ENCODE data around the gene PLXNA1.

PLXNA1 gene

DNA sequence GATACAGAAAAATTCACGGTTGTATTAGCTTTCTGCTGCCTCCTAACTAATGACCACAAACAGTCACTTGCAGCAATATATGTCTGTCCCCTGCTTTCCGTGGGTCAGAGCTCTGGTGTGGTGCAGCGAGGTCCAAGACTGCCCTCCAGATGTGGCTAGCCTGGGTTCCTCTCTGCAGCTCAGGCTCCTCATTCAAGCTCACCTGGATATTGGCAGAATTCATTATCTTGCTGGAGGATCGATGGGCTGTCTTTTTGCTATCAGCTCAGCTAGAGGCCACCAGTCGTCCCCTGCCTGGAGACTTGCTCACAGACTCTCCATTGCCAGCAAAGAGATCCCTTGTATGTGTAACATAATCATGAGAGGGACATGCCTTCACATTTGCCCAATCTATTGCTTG, 12.8 kb upstream of the PLXNA1 start:
- no peak overlapping the region for H3K4me2 ChIP-seq (ENCODE audit: low read depth, low read length, poor library complexity, severe bottlenecking)
- H3K9ac ChIP-seq (ENCODE audit: low read depth, low read length, poor library complexity, severe bottlenecking), result no peak overlapping the region
- H3K36me3 ChIP-seq (ENCODE audit: insufficient read depth, low read length), result no peaks in the 10 kb centered on the region
- H3K27me3 ChIP-seq (ENCODE audit: insufficient read depth, low read length, poor library complexity, severe bottlenecking), result no peaks in the 10 kb centered on the region
- H3K4me3 ChIP-seq (ENCODE audit: low read length, poor library complexity, severe bottlenecking), result no peak overlapping the region
- H4K20me1 ChIP-seq (ENCODE audit: insufficient read depth, low read length, poor library complexity, severe bottlenecking), result no peaks in the 10 kb centered on the region
- H3K9me2 ChIP-seq (replicated peaks; ENCODE audit: low read depth, low read length), result no peaks in the 10 kb centered on the region
- H3K79me2 ChIP-seq (ENCODE audit: insufficient read depth, low read length), result no peaks in the 10 kb centered on the region
- TF ChIP-seq, protein P1, sequence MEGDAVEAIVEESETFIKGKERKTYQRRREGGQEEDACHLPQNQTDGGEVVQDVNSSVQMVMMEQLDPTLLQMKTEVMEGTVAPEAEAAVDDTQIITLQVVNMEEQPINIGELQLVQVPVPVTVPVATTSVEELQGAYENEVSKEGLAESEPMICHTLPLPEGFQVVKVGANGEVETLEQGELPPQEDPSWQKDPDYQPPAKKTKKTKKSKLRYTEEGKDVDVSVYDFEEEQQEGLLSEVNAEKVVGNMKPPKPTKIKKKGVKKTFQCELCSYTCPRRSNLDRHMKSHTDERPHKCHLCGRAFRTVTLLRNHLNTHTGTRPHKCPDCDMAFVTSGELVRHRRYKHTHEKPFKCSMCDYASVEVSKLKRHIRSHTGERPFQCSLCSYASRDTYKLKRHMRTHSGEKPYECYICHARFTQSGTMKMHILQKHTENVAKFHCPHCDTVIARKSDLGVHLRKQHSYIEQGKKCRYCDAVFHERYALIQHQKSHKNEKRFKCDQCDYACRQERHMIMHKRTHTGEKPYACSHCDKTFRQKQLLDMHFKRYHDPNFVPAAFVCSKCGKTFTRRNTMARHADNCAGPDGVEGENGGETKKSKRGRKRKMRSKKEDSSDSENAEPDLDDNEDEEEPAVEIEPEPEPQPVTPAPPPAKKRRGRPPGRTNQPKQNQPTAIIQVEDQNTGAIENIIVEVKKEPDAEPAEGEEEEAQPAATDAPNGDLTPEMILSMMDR (conservative IDR thresholded peaks at IDR 0.05; ENCODE audit: low read length), result no peak
- no peaks in the 10 kb centered on the region for H3K4me1 ChIP-seq (ENCODE audit: insufficient read depth, low read length, poor library complexity, severe bottlenecking)
- 0 out of 2 replicates have a peak, but pooled peaks cover 4% of the 10 kb centered on the region for H3K9me3 ChIP-seq (ENCODE audit: insufficient read depth, low read depth, low read length)
- H3F3A ChIP-seq (ENCODE audit: low read depth), result no peaks in the 10 kb centered on the region
- no peak overlapping the region for H2AFZ ChIP-seq (ENCODE audit: low read length)

DNA sequence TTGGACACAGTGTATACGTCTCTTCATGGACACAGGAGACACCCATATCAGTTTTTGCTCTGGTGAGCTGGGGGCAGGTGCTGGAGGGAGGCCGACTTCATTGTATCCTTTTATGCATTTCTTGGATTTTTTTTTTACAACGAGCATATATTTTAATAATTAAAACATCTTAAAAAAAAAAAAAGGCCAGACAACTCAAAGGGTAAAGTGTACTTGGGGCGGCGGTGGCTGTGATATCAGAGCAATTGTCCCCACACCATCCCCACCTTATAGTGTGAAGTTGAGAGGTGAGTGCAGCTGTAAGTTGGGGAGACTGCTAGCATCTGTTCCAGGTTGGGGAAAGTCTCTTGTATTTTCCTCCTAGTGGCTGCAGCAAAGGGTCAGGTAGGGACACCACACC, 12.0 kb upstream of the PLXNA1 start:
- H3K36me3 ChIP-seq (ENCODE audit: insufficient read depth, low read length), result no peaks in the 10 kb centered on the region
- H3K9me2 ChIP-seq (replicated peaks; ENCODE audit: low read depth, low read length), result no peaks in the 10 kb centered on the region
- TF ChIP-seq EZH2phosphoT487 (IDR thresholded peaks at IDR 0.05; ENCODE audit: borderline replicate concordance), result no peak
- TF ChIP-seq, protein P1 (conservative IDR thresholded peaks at IDR 0.05; ENCODE audit: low read length), result no peak
- no peak overlapping the region for H3K4me2 ChIP-seq (ENCODE audit: low read depth, low read length, poor library complexity, severe bottlenecking)
- no peaks in the 10 kb centered on the region for H4K20me1 ChIP-seq (ENCODE audit: insufficient read depth, low read length, poor library complexity, severe bottlenecking)
- H3K4me1 ChIP-seq (ENCODE audit: insufficient read depth, low read length, poor library complexity, severe bottlenecking), result no peaks in the 10 kb centered on the region
- H3K27me3 ChIP-seq (ENCODE audit: insufficient read depth, low read length, poor library complexity, severe bottlenecking), result no peaks in the 10 kb centered on the region
- H3K79me2 ChIP-seq (ENCODE audit: insufficient read depth, low read length), result no peaks in the 10 kb centered on the region
- H2AFZ ChIP-seq (ENCODE audit: low read length), result no peak overlapping the region
- H3K4me3 ChIP-seq (ENCODE audit: low read length, poor library complexity, severe bottlenecking), result no peak overlapping the region
- no peaks in the 10 kb centered on the region for H3F3A ChIP-seq (ENCODE audit: low read depth)
- H3K9ac ChIP-seq (ENCODE audit: low read depth, low read length, poor library complexity, severe bottlenecking), result no peak overlapping the region
- H3K9me3 ChIP-seq (ENCODE audit: insufficient read depth, low read depth, low read length), result peaks cover 4% of the 10 kb centered on the region; the same call in 1 of the 2 replicates

GRCh38 chr3:126971891-126972351, 11.0 kb upstream of the PLXNA1 start:
- no peaks in the 10 kb centered on the region for H3K27me3 ChIP-seq (ENCODE audit: insufficient read depth, low read length, poor library complexity, severe bottlenecking)
- no peaks in the 10 kb centered on the region for H3K79me2 ChIP-seq (ENCODE audit: insufficient read depth, low read length)
- no peak for TF ChIP-seq EZH2phosphoT487 (IDR thresholded peaks at IDR 0.05; ENCODE audit: borderline replicate concordance)
- TF ChIP-seq, protein P1 (conservative IDR thresholded peaks at IDR 0.05; ENCODE audit: low read length), result no peak
- peaks cover 4% of the 10 kb centered on the region; the same call in 1 of the 2 replicates for H3K9me3 ChIP-seq (ENCODE audit: insufficient read depth, low read depth, low read length)
- no peaks in the 10 kb centered on the region for H3F3A ChIP-seq (ENCODE audit: low read depth)
- no peak overlapping the region for H3K4me2 ChIP-seq (ENCODE audit: low read depth, low read length, poor library complexity, severe bottlenecking)
- H2AFZ ChIP-seq (ENCODE audit: low read length), result no peak overlapping the region
- no peak overlapping the region for H3K4me3 ChIP-seq (ENCODE audit: low read length, poor library complexity, severe bottlenecking)
- H3K9me2 ChIP-seq (replicated peaks; ENCODE audit: low read depth, low read length), result no peaks in the 10 kb centered on the region
- H3K4me1 ChIP-seq (ENCODE audit: insufficient read depth, low read length, poor library complexity, severe bottlenecking), result no peaks in the 10 kb centered on the region
- no peak overlapping the region for H3K9ac ChIP-seq (ENCODE audit: low read depth, low read length, poor library complexity, severe bottlenecking)
- no peaks in the 10 kb centered on the region for H4K20me1 ChIP-seq (ENCODE audit: insufficient read depth, low read length, poor library complexity, severe bottlenecking)
- H3K36me3 ChIP-seq (ENCODE audit: insufficient read depth, low read length), result no peaks in the 10 kb centered on the region

All from Loucy (cell line).